A549 (cell line): Measurements from ENCODE around the gene FIZ1. TPM values are rescaled to one million over a fixed set of nuclear protein-coding genes. Genes with fewer than 3 reads are reported as not detected.

Experiments
- ATAC-seq, 2 experiments: fragments of 200-7000 bp in 1 of 2; fragments of >200 bp in 1 of 2; cut with Nextera tagmentation in 1 of 2; cut with Tn5 transposase in 1 of 2; 3 replicates each; pipeline versions ENCODE4 v1.8.0 to v1.9.1; 2018 to 2020; ENCODE audit warnings: mild to moderate bottlenecking in 1 of 2, moderate library complexity in 1 of 2
- CTCF ChIA-PET: fragments of 300-600 bp; sonication (Branson Sonifier 250); formaldehyde crosslinking; extraction: SDS; loops from one replicate; lab custom pipeline; 2021; ENCODE audit warnings: antibody characterized with exemption, inconsistent platforms; lab: Yijun Ruan, JAX
- POLR2A ChIA-PET: fragments of 350-600 bp; formaldehyde crosslinking; extraction: SDS; loops from one replicate; lab custom pipeline; 2021; ENCODE audit warnings: antibody characterized with exemption, inconsistent platforms; lab: Yijun Ruan, JAX
- DNase-seq, 2 experiments: peaks; one replicate each; pipeline versions ENCODE4 v3.0.0 to v3.0.0-alpha.2; 2011 to 2016; ENCODE audit warnings: low read depth in 1 of 2, low spot score in 1 of 2
- FAIRE-seq: peaks from 2 replicates; lab custom pipeline; 2011; peaks lifted over from hg19 to GRCh38; lab: Jason Lieb, UNC
- H3K27ac ChIP-seq, 2 experiments: fragments of >200 bp; sonication (Bioruptor Twin); formaldehyde crosslinking; 3 replicates each; pipeline ENCODE4 v1.5.1; 2016 to 2017
- H3K4me1 ChIP-seq: fragments of >200 bp; sonication (Bioruptor Twin); formaldehyde crosslinking; 3 replicates; pipeline ENCODE4 v1.6.1; 2016
- H3K4me2 ChIP-seq: fragments of >200 bp; sonication (Bioruptor Twin); formaldehyde crosslinking; 3 replicates; pipeline ENCODE4 v1.6.1; 2016
- H3K4me3 ChIP-seq: fragments of >200 bp; sonication (Bioruptor Twin); formaldehyde crosslinking; 3 replicates; pipeline ENCODE4 v1.5.1; 2016
- H3K9me3 ChIP-seq: fragments of >200 bp; sonication (Bioruptor Twin); formaldehyde crosslinking; 3 replicates; pipeline ENCODE4 v1.6.1; 2016
- ATOH8 ChIP-seq: fragments of 250-450 bp; sonication (Bioruptor Pico); IDR thresholded peaks from 2 replicates; pipeline ENCODE4 v1.5.0; 2020; ENCODE audit warnings: low read depth, mild to moderate bottlenecking, moderate library complexity
- BCL3 ChIP-seq: fragments of >200 bp; sonication (Bioruptor Twin); formaldehyde crosslinking; IDR thresholded peaks from 3 replicates; pipeline ENCODE4 v1.6.1; 2016
- BHLHE40 ChIP-seq: IDR thresholded peaks from 2 replicates; pipeline ENCODE4 v1.6.1; 2012; ENCODE audit warnings: low read depth, low read length, inconsistent platforms
- CBX2 ChIP-seq: fragments of 200-600 bp; sonication (generic); IDR thresholded peaks from 2 replicates; pipeline ENCODE4 v1.6.1; 2016; ENCODE audit warnings: low read depth, mild to moderate bottlenecking, borderline replicate concordance
- CEBPB ChIP-seq, 2 experiments: fragments of >200 bp in 1 of 2; sonication (Bioruptor Twin) in 1 of 2; formaldehyde crosslinking in 1 of 2; IDR thresholded peaks; 2 replicates each; pipeline ENCODE4 v1.6.1; 2012 to 2016
- CHD2 ChIP-seq: fragments of 150-350 bp; IDR thresholded peaks from 2 replicates; pipeline ENCODE4 v1.6.1; 2014; ENCODE audit warnings: low read length; ENCODE audit not compliant: partially characterized antibody
- CHD4 ChIP-seq: fragments of 200-600 bp; sonication (generic); IDR thresholded peaks from 2 replicates; pipeline ENCODE4 v1.6.1; 2016; ENCODE audit warnings: antibody characterized with exemption, mild to moderate bottlenecking, borderline replicate concordance
- CTCF ChIP-seq: fragments of >200 bp; sonication (Bioruptor Twin); formaldehyde crosslinking; IDR thresholded peaks from 3 replicates; pipeline ENCODE4 v1.5.1; 2016
- ELK1 ChIP-seq: fragments of 150-350 bp; IDR thresholded peaks from 2 replicates; pipeline ENCODE4 v1.6.1; 2014; ENCODE audit warnings: low read depth, mild to moderate bottlenecking, low read length
- EP300 ChIP-seq, 2 experiments: fragments of >200 bp; sonication (Bioruptor Twin); formaldehyde crosslinking; IDR thresholded peaks; 2 replicates in 1 of 2; 3 replicates in 1 of 2; pipeline ENCODE4 v1.6.1; 2016 to 2017
- FOSL2 ChIP-seq, 2 experiments: fragments of 450-650 bp in 1 of 2; fragments of >200 bp in 1 of 2; sonication (Bioruptor Twin) in 1 of 2; formaldehyde crosslinking; IDR thresholded peaks; 2 replicates each; pipeline versions ENCODE4 v1.5.0 to v1.6.1; 2016 to 2020; ENCODE audit warnings: mild to moderate bottlenecking in 1 of 2, moderate library complexity in 1 of 2
- GATA3 ChIP-seq: IDR thresholded peaks from 2 replicates; pipeline ENCODE4 v1.6.1; 2012; ENCODE audit warnings: borderline replicate concordance
- HDAC2 ChIP-seq: fragments of 200-600 bp; sonication (generic); IDR thresholded peaks from 2 replicates; pipeline ENCODE4 v1.6.1; 2016
- HOXA7 ChIP-seq: fragments of 250-450 bp; sonication (Bioruptor Pico); IDR thresholded peaks from 2 replicates; pipeline ENCODE4 v1.5.0; 2020; ENCODE audit warnings: mild to moderate bottlenecking, moderate library complexity
- HOXB13 ChIP-seq: fragments of 250-450 bp; sonication (Bioruptor Pico); IDR thresholded peaks from 2 replicates; pipeline ENCODE4 v1.5.0; 2020; ENCODE audit warnings: low read depth, mild to moderate bottlenecking, moderate library complexity
- HOXB5 ChIP-seq: fragments of 250-450 bp; sonication (Bioruptor Pico); IDR thresholded peaks from 2 replicates; pipeline ENCODE4 v1.5.0; 2020; ENCODE audit warnings: mild to moderate bottlenecking, moderate library complexity
- JUNB ChIP-seq: fragments of >200 bp; sonication (Bioruptor Twin); formaldehyde crosslinking; IDR thresholded peaks from 2 replicates; pipeline ENCODE4 v1.6.1; 2016
- KDM5A ChIP-seq: fragments of 200-600 bp; sonication (generic); IDR thresholded peaks from 2 replicates; pipeline ENCODE4 v1.6.1; 2016; ENCODE audit warnings: antibody characterized with exemption, mild to moderate bottlenecking
- MAX ChIP-seq: IDR thresholded peaks from 2 replicates; pipeline ENCODE4 v1.6.1; 2012
- MYC ChIP-seq: IDR thresholded peaks from 2 replicates; pipeline ENCODE4 v1.6.1; 2012; ENCODE audit warnings: mild to moderate bottlenecking, inconsistent platforms, low read length, improper control_type of control experiment, borderline replicate concordance
- NPAS2 ChIP-seq: fragments of 250-450 bp; sonication (Bioruptor Pico); IDR thresholded peaks from 2 replicates; pipeline ENCODE4 v1.8.0; 2022; ENCODE audit warnings: mild to moderate bottlenecking, moderate library complexity, borderline replicate concordance
- PHF8 ChIP-seq: fragments of 200-600 bp; sonication (generic); IDR thresholded peaks from 2 replicates; pipeline ENCODE4 v1.6.1; 2016; ENCODE audit warnings: low read depth, mild to moderate bottlenecking, antibody characterized with exemption, moderate library complexity, borderline replicate concordance
- POLR2A ChIP-seq: IDR thresholded peaks from 2 replicates; pipeline ENCODE4 v1.6.1; 2012; ENCODE audit warnings: mild to moderate bottlenecking, low read length
- POLR2AphosphoS2 ChIP-seq: conservative IDR thresholded peaks from 2 replicates; pipeline ENCODE4 v1.6.1; 2012; ENCODE audit warnings: low read length, improper control_type of control experiment, inconsistent platforms
- RARB ChIP-seq: fragments of 250-450 bp; sonication (Bioruptor Pico); IDR thresholded peaks from 2 replicates; pipeline ENCODE4 v1.8.0; 2021; ENCODE audit warnings: mild to moderate bottlenecking, moderate library complexity
- RNF2 ChIP-seq: fragments of 200-600 bp; sonication (generic); IDR thresholded peaks from 2 replicates; pipeline ENCODE4 v1.6.1; 2016; ENCODE audit warnings: low read depth, mild to moderate bottlenecking, antibody characterized with exemption, moderate library complexity, borderline replicate concordance
- TP53 ChIP-seq: fragments of 250-450 bp; sonication (Bioruptor Pico); IDR thresholded peaks from 2 replicates; pipeline ENCODE4 v1.5.0; 2021; ENCODE audit warnings: mild to moderate bottlenecking, moderate library complexity
- ZC3H11A ChIP-seq: fragments of 450-650 bp; IDR thresholded peaks from 2 replicates; pipeline ENCODE4 v1.6.1; 2014; ENCODE audit warnings: antibody characterized with exemption, mild to moderate bottlenecking
- ZFP36 ChIP-seq: fragments of 450-650 bp; IDR thresholded peaks from 2 replicates; pipeline ENCODE4 v1.6.1; 2014; ENCODE audit warnings: borderline replicate concordance; ENCODE audit not compliant: partially characterized antibody
- ZSCAN20 ChIP-seq: fragments of 250-450 bp; sonication (Bioruptor Pico); IDR thresholded peaks from 2 replicates; pipeline ENCODE4 v1.8.0; 2022; ENCODE audit warnings: mild to moderate bottlenecking, moderate library complexity
- WGBS: methylation state at CpG from one replicate; pipeline ENCODE4 v1.1.6; 2017; ENCODE audit errors: missing lambda C conversion rate; 5-methylcytosine and 5-hydroxymethylcytosine counted together
- polyA plus RNA-seq, 4 experiments: library from polyadenylated mRNA; depleted of rRNA in 3 of 4; stranded (reverse); fragments of >200 nt; fragmentation: RNase III in 1 of 4; extraction: RNeasy Plus Mini Kit Qiagen cat#74134 plus additional on column Dnase treatment in 1 of 4; gene quantifications; 2 replicates in 3 of 4; 3 replicates in 1 of 4; pipeline ENCODE4 v1.2.3, GENCODE V29; 2011 to 2017

Gene FIZ1
- polyA plus RNA-seq, 2 of the 4 experiments (the other 2 are of a cell fraction), result 10.3 to 16.9 TPM

GRCh38 chr19:55643887-55644176, 44.5 kb upstream of the FIZ1 start:
- FAIRE-seq (no peak), ATAC-seq (peak in 1 of 2 experiments; percentile 1; a peak in 3 of 6 replicates), DNase-seq (no peak)
- 0 out of 2 replicates have a peak, but pooled peaks have one; percentile 8 for TF ChIP-seq KDM5A
- TF ChIP-seq CEBPB (IDR thresholded peaks at IDR 0.05), result no peak
- TF ChIP-seq RNF2, result no peak
- TF ChIP-seq HOXB13 (CRISPR knock-in tag), result no peak
- TF ChIP-seq HDAC2, result no peak
- TF ChIP-seq GATA3, result no peak
- 0 out of 2 replicates have a peak, but pooled peaks have one; percentile 19 for TF ChIP-seq PHF8
- no peak for TF ChIP-seq BHLHE40
- WGBS, result under 1% methylated on average over 15 of the region's 15 CpGs
- ChIA-PET POLR2A (interaction anchor here (4.1 kb wide), 1 partner anchor 10 kb away, joined by 25 read pairs; the partner anchor contains the start of gene U2AF2), CTCF (interaction anchor here (3.1 to 6.3 kb wide), 3 partner anchors 9 to 11 kb away, joined by 11 to 70 read pairs (median 21); no protein-coding TSS in a partner anchor)
- Histone ChIP-seq H3K27ac (peak overlapping the region; percentile 92 to 97), H3K4me1 (peaks cover 41% of the 10 kb centered on the region), H3K4me2 (peak overlapping the region; percentile 100), H3K9me3 (no peaks in the 10 kb centered on the region), H3K4me3 (peak overlapping the region; percentile 63)

GRCh38 chr19:55643003-55643886, 43.9 kb upstream of the FIZ1 start, which contains the start of gene ZNF581:
ZNF581 (plus strand) TSS chr19:55643649; CDS start chr19:55644572, 923 bp downstream.
- FAIRE-seq, result no peak
- CTCF ChIA-PET, result interaction anchor here (1.3 to 6.3 kb wide), 5 partner anchors 10 to 139 kb away, joined by 3 to 70 read pairs (median 11); no protein-coding TSS in a partner anchor
- Histone ChIP-seq H3K4me3 (peak within 1 kb of the TSS; percentile 63), H3K9me3 (no peaks in the 10 kb centered on the region), H3K27ac (peak within 1 kb of the TSS; percentile 92 to 97), H3K4me2 (peak within 1 kb of the TSS; percentile 100), H3K4me1 (peaks cover 38% of the 10 kb centered on the region)
- 8% methylated on average over 42 of the region's 56 CpGs for WGBS
- peak; percentile 45 to 65 for ATAC-seq
- POLR2A ChIA-PET, result interaction anchor here (1.0 to 4.1 kb wide), 3 partner anchors 11 to 39 kb away, joined by 4 to 25 read pairs (median 4); partner anchors contain the start of gene U2AF2
- DNase-seq, result peak; percentile 86 to 97
- TF ChIP-seq MYC, result peak; percentile 69
- no peak for TF ChIP-seq ZC3H11A
- TF ChIP-seq MAX, result peak; percentile 93
- TF ChIP-seq CHD4, result no peak
- no peak for TF ChIP-seq FOSL2 (IDR thresholded peaks at IDR 0.05)
- peak; percentile 40; the same call in 1 of the 2 replicates for TF ChIP-seq FOSL2 (CRISPR knock-in tag; IDR thresholded peaks at IDR 0.05)
- no peak for TF ChIP-seq CBX2
- no peak for TF ChIP-seq HOXB5 (CRISPR knock-in tag)
- TF ChIP-seq EP300 (IDR thresholded peaks at IDR 0.05), result no peak
- TF ChIP-seq HOXA7 (CRISPR knock-in tag), result no peak
- TF ChIP-seq TP53 (CRISPR knock-in tag), result 0 out of 2 replicates have a peak, but pooled peaks have one; percentile 41
- TF ChIP-seq RNF2, result no peak
- 0 out of 2 replicates have a peak, but pooled peaks have one; percentile 22 for TF ChIP-seq RARB (CRISPR knock-in tag)
- no peak for TF ChIP-seq ATOH8
- no peak for TF ChIP-seq CTCF
- TF ChIP-seq BCL3, result peak; percentile 38; the same call in 1 of the 3 replicates
- peak; percentile 50 for TF ChIP-seq ZFP36
- no peak; the same call in 1 of the 2 replicates for TF ChIP-seq GATA3
- peak; percentile 89 for TF ChIP-seq KDM5A
- TF ChIP-seq ELK1, result no peak
- no peak for TF ChIP-seq NPAS2
- TF ChIP-seq ZSCAN20, result no peak
- peak; percentile 45 for TF ChIP-seq POLR2A
- TF ChIP-seq CHD2, result no peak
- TF ChIP-seq POLR2AphosphoS2, result no peak
- TF ChIP-seq JUNB, result no peak
